Measurements from ENCODE around the gene SUSD4. TPM values are rescaled to one million over a fixed set of nuclear protein-coding genes. Genes with fewer than 3 reads are reported as not detected.

The SUSD4 gene
- polyA plus RNA-seq, 1 donor, result 2.1 TPM

DNA sequence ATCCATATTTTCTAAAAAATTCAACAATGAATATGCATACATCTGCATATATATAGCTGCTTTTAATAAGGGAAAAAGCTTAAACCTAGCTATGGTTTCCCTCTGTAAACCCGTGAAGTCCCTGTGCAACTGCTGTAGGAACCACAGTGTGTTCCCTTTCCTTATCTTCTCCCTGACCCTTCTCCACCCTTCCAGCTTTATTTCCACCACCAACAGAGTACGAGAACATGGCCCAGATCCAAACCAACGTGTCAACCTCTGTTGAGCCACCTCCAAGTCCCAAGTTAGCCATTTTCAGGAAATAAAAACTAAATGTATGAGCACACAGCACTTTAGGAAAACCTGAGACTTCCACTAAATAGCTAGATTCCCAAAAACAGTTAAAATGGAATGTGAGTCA is 20.3 kb downstream of the SUSD4 start:
- H3K27ac ChIP-seq (ENCODE audit: low read length), result no peak overlapping the region
- H3K4me1 ChIP-seq (ENCODE audit: control insufficient read depth, insufficient read depth, low read length), result no peaks in the 10 kb centered on the region
- H3K36me3 ChIP-seq (ENCODE audit: control insufficient read depth, insufficient read depth, low read length), result no peaks in the 10 kb centered on the region
- no peaks in the 10 kb centered on the region for H3K27me3 ChIP-seq (ENCODE audit: control insufficient read depth, insufficient read depth, low read length)
- WGBS (ENCODE audit: insufficient coverage, low lambda C conversion rate), result no CpG with 5 or more reads among the region's 3 CpGs
- H3K9me3 ChIP-seq (ENCODE audit: control insufficient read depth, low read depth, low read length), result no peaks in the 10 kb centered on the region
- H3K4me3 ChIP-seq (ENCODE audit: low read length), result no peak overlapping the region
- DNase-seq, result no peak

DNA sequence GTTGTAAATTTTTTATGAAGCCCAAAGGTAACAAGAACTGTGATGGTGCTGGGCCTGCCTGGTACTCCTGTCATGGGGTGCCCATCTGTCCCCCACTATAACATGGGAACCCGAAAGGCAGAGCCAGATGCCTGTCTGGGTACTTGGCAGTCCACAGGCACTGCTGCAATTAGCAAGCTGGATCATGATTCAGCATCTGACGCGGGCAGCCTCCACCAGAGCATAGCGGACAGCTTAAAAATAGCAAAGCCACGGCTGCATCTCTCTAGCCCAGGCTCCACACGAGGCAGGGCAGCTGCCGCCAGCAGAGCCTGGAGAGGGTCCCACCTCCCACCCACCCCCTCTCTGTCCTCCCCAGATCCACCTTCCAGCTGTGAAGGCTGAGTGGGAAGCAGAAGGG is 22.9 kb downstream of the SUSD4 start:
- H3K27ac ChIP-seq (ENCODE audit: low read length), result no peak overlapping the region
- no peaks in the 10 kb centered on the region for H3K27me3 ChIP-seq (ENCODE audit: control insufficient read depth, insufficient read depth, low read length)
- no peaks in the 10 kb centered on the region for H3K36me3 ChIP-seq (ENCODE audit: control insufficient read depth, insufficient read depth, low read length)
- no peaks in the 10 kb centered on the region for H3K9me3 ChIP-seq (ENCODE audit: control insufficient read depth, low read depth, low read length)
- no CpG with 5 or more reads among the region's 7 CpGs for WGBS (ENCODE audit: insufficient coverage, low lambda C conversion rate)
- H3K4me3 ChIP-seq (ENCODE audit: low read length), result no peak overlapping the region
- DNase-seq, result no peak
- no peaks in the 10 kb centered on the region for H3K4me1 ChIP-seq (ENCODE audit: control insufficient read depth, insufficient read depth, low read length)

DNA sequence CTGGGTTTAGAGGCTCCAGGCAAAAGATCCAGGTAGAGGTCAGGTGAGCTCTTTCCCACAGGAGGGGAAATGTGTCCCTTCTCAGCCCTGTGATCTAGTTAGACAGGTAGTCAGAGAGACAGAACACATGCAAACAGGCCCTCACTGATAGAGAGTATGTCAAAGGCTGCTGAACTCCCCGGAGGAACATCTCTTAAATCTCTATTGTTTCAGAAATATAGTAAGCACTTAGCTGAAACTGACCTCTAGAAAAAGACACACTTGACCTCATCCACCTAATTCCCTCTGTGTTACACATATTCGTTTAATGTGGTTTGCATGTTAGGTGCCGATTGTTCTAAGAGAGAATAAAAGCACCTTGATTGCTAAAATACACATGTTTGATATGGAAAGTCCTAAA is 23.3 kb downstream of the SUSD4 start:
- no peak for DNase-seq
- 60% methylated on average over 1 of the region's 3 CpGs for WGBS (ENCODE audit: insufficient coverage, low lambda C conversion rate)
- no peak overlapping the region for H3K27ac ChIP-seq (ENCODE audit: low read length)

DNA sequence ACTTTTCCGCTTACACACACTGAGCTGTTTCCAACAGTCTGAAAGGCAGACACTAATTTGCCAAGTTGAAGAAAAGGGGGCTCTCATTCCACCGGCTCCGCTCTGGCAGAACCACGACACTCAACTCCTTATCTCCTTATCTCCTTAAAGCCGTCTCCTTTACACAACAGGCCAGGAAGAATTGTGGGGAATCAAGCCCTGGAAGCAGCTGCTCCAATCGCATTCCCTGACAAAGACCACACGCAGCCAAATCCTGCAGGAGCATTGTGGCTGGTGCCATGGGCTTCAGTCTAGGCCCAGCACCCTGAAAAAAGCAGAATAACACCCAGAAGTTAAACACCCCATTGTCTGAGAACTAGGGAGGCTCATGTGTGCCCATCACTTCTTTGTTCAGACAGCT is 24.1 kb downstream of the SUSD4 start:
- no peaks in the 10 kb centered on the region for H3K4me1 ChIP-seq (ENCODE audit: control insufficient read depth, insufficient read depth, low read length)
- DNase-seq, result no peak
- no peak overlapping the region for H3K27ac ChIP-seq (ENCODE audit: low read length)
- H3K4me3 ChIP-seq (ENCODE audit: low read length), result no peak overlapping the region
- H3K36me3 ChIP-seq (ENCODE audit: control insufficient read depth, insufficient read depth, low read length), result no peaks in the 10 kb centered on the region
- no CpG with 5 or more reads among the region's 7 CpGs for WGBS (ENCODE audit: insufficient coverage, low lambda C conversion rate)
- H3K9me3 ChIP-seq (ENCODE audit: control insufficient read depth, low read depth, low read length), result no peaks in the 10 kb centered on the region
- no peaks in the 10 kb centered on the region for H3K27me3 ChIP-seq (ENCODE audit: control insufficient read depth, insufficient read depth, low read length)

More for the DNA sequence above, 23.3 kb downstream of the SUSD4 start:
- no peaks in the 10 kb centered on the region for H3K9me3 ChIP-seq (ENCODE audit: control insufficient read depth, low read depth, low read length)
- no peaks in the 10 kb centered on the region for H3K27me3 ChIP-seq (ENCODE audit: control insufficient read depth, insufficient read depth, low read length)
- no peak overlapping the region for H3K4me3 ChIP-seq (ENCODE audit: low read length)
- H3K4me1 ChIP-seq (ENCODE audit: control insufficient read depth, insufficient read depth, low read length), result no peaks in the 10 kb centered on the region
- H3K36me3 ChIP-seq (ENCODE audit: control insufficient read depth, insufficient read depth, low read length), result no peaks in the 10 kb centered on the region

DNA sequence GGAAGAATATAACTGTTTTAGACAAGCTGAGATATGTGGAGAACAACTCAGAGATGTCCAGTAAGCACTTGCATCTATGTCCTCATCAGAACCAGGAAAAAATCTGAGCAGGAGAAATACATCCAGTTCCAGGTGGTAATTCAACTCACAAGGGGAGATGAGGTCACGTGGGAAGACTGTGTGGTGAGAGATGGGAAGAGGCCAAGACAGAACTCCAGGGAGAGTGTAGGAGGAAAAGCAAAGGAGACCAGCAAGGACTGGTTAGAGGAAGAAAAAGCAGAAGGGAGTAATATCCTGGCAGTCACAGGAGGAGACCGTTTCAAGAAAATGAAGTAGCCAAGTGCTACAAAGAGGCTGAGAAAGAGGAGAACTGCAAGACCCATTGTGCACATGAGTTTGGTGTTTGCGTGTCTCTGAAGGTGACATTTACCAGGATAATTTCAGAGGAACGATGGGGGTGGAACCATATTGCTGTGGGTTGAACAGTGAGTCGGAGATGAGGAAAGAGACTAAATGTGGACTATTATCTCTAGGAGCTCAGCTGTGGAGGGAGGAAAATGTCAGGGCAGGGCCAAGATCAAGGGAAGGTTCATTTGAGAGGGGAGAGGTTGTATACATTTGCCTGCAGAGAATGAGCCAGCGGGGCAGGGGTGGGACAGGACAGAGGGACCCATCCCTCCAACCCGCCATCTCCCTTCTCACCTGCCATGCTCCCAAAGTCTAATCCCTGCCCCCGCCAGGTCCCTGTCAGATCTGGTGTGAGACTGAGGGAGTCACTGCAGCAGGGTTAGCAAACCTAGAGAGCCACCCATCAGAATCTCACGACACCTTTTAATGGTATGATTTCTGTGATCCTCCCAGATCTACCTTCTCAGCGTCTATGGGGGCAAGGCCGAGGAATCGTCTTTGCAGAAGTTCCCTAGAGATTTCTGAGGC is 24.9 kb downstream of the SUSD4 start:
- H3K4me3 ChIP-seq (ENCODE audit: low read length), result no peak overlapping the region
- no peak for DNase-seq
- H3K9me3 ChIP-seq (ENCODE audit: control insufficient read depth, low read depth, low read length), result no peaks in the 10 kb centered on the region
- no peaks in the 10 kb centered on the region for H3K27me3 ChIP-seq (ENCODE audit: control insufficient read depth, insufficient read depth, low read length)
- H3K27ac ChIP-seq (ENCODE audit: low read length), result no peak overlapping the region
- WGBS (ENCODE audit: insufficient coverage, low lambda C conversion rate), result 86% methylated on average over 1 of the region's 12 CpGs
- no peaks in the 10 kb centered on the region for H3K4me1 ChIP-seq (ENCODE audit: control insufficient read depth, insufficient read depth, low read length)
- no peaks in the 10 kb centered on the region for H3K36me3 ChIP-seq (ENCODE audit: control insufficient read depth, insufficient read depth, low read length)

DNA sequence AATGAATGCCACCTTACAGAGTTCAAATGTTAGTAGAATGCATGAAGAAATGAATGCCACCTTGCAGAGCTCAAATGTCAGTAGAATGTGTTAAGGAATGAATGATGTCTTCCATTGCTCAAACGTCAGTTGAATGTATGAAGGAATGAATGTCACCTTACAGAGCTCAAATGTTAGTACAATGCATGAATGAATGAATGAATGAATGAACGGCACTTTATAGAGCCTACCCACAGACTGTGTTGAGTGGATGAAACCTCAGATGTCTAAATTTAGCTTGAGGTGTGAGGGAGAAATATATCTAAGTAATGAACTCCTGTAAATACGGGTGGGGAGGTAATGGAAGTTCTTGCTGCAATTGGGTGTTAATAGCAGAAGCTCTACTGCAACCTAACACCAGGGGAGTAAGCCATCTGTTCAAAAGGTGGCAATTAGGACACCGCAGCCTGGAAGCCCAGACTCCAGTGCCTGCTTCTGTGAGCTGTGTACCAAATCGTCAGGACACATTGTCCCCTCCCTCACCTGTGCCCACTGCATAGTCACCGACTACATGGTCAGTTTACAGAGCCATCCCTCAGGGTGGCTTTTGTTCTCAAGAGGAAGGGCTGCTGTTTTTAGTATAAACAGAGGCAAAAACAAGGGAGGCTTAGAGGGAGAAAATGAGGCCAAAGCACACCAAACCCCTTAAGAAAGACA is 26.7 kb downstream of the SUSD4 start:
- Histone ChIP-seq H3K36me3 (ENCODE audit: control insufficient read depth, insufficient read depth, low read length) (no peaks in the 10 kb centered on the region), H3K4me3 (ENCODE audit: low read length) (no peak overlapping the region)
- WGBS (ENCODE audit: insufficient coverage, low lambda C conversion rate), result no CpG with 5 or more reads among the region's 6 CpGs

DNA sequence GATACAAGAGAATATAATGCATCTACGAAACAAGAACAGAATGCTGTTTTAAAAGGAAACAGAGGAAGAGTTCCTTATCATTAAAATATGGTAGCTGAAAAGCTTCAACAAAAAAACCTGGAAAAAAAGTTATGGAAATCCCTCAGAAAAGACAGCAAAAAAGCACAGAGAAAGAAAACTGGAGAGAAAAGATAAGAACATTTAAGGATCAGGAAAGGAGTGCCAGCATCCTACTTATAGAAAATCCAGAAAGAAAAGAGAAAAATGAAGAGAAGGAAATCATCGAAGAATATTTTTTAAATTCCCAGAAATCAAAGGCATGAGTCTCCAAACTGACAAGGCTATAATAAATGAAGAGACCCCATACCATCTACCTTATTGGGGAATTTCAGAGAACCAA is 29.8 kb downstream of the SUSD4 start:
- Histone ChIP-seq H3K27me3 (ENCODE audit: control insufficient read depth, insufficient read depth, low read length) (peaks cover 2% of the 10 kb centered on the region), H3K4me3 (ENCODE audit: low read length) (no peak overlapping the region), H3K4me1 (ENCODE audit: control insufficient read depth, insufficient read depth, low read length) (no peaks in the 10 kb centered on the region), H3K9me3 (ENCODE audit: control insufficient read depth, low read depth, low read length) (no peaks in the 10 kb centered on the region), H3K27ac (ENCODE audit: low read length) (no peak overlapping the region), H3K36me3 (ENCODE audit: control insufficient read depth, insufficient read depth, low read length) (no peaks in the 10 kb centered on the region)
- 100% methylated on average over 2 of the region's 2 CpGs for WGBS (ENCODE audit: insufficient coverage, low lambda C conversion rate)
- DNase-seq, result no peak

More for the DNA sequence above, 26.7 kb downstream of the SUSD4 start:
- Histone ChIP-seq H3K27me3 (ENCODE audit: control insufficient read depth, insufficient read depth, low read length) (peaks cover 2% of the 10 kb centered on the region), H3K4me1 (ENCODE audit: control insufficient read depth, insufficient read depth, low read length) (no peaks in the 10 kb centered on the region), H3K27ac (ENCODE audit: low read length) (no peak overlapping the region), H3K9me3 (ENCODE audit: control insufficient read depth, low read depth, low read length) (no peaks in the 10 kb centered on the region)
- no peak for DNase-seq

DNA sequence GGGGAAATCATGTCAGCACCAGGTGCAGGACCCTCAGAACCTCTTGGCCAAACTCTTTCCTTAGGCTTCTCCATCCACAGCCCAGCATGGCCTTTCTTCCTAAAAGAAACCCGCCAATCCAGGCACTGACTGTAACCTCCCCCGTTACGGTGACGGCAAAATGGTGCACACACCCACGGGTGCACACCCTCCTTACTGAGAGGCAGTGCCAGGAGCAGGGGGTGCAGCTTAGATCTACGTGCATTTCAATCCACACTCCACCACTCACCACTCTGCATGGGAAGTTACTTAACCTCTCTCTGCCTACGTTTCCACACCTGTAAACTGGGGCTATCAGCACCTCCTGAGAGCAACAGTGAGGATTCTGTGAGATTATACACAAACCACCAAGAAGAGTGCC is 31.0 kb downstream of the SUSD4 start:
- no peak overlapping the region for H3K4me3 ChIP-seq (ENCODE audit: low read length)
- no peaks in the 10 kb centered on the region for H3K4me1 ChIP-seq (ENCODE audit: control insufficient read depth, insufficient read depth, low read length)
- no peak overlapping the region for H3K27ac ChIP-seq (ENCODE audit: low read length)
- WGBS (ENCODE audit: insufficient coverage, low lambda C conversion rate), result no CpG with 5 or more reads among the region's 7 CpGs
- no peaks in the 10 kb centered on the region for H3K36me3 ChIP-seq (ENCODE audit: control insufficient read depth, insufficient read depth, low read length)
- H3K27me3 ChIP-seq (ENCODE audit: control insufficient read depth, insufficient read depth, low read length), result peaks cover 3% of the 10 kb centered on the region
- no peak for DNase-seq
- H3K9me3 ChIP-seq (ENCODE audit: control insufficient read depth, low read depth, low read length), result no peaks in the 10 kb centered on the region

DNA sequence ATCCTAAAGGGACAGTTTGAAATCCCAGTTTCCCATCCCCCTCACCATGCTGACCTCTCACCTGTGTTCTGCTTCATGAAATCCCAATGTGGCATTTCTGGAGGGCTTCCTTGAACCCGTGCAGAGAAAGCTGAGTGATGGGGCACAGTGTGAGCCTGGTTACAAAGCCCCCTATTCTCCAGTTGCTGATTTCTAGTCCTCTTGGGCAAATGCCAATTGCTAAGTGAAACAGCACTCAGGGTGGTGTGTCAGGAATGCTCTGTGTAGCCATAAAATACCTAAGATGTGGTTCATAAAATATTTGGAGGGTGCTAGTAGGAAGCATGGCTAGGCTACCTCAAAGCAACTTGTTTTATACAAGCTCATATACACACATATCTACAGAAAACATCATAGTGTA is 32.0 kb downstream of the SUSD4 start:
- peaks cover 3% of the 10 kb centered on the region for H3K27me3 ChIP-seq (ENCODE audit: control insufficient read depth, insufficient read depth, low read length)
- no CpG with 5 or more reads among the region's 1 CpG for WGBS (ENCODE audit: insufficient coverage, low lambda C conversion rate)
- no peak for DNase-seq
- no peak overlapping the region for H3K4me3 ChIP-seq (ENCODE audit: low read length)
- no peaks in the 10 kb centered on the region for H3K9me3 ChIP-seq (ENCODE audit: control insufficient read depth, low read depth, low read length)
- no peak overlapping the region for H3K27ac ChIP-seq (ENCODE audit: low read length)
- no peaks in the 10 kb centered on the region for H3K4me1 ChIP-seq (ENCODE audit: control insufficient read depth, insufficient read depth, low read length)
- no peaks in the 10 kb centered on the region for H3K36me3 ChIP-seq (ENCODE audit: control insufficient read depth, insufficient read depth, low read length)

DNA sequence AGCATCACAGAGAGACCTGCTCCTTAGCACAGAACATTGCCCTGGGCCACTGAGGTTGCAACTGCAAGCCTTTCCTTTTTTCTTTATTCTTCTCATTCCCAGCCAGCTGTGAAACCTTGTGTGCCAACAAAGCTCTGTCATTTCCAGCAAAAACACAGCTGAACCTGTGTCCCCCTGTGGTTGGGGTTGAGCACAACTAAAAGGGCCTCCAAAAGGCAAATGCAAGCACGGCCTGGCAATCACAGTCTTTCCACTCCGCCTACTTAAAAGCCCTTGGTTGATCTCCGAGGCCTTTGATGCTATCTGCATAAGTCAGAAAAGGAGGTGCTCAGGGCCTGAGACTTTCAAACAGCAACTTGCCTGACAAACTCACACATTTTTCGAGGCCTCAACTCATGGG is 32.7 kb downstream of the SUSD4 start:
- H3K27ac ChIP-seq (ENCODE audit: low read length), result no peak overlapping the region
- no peaks in the 10 kb centered on the region for H3K9me3 ChIP-seq (ENCODE audit: control insufficient read depth, low read depth, low read length)
- peaks cover 3% of the 10 kb centered on the region for H3K27me3 ChIP-seq (ENCODE audit: control insufficient read depth, insufficient read depth, low read length)
- no peaks in the 10 kb centered on the region for H3K4me1 ChIP-seq (ENCODE audit: control insufficient read depth, insufficient read depth, low read length)
- H3K4me3 ChIP-seq (ENCODE audit: low read length), result no peak overlapping the region
- no peaks in the 10 kb centered on the region for H3K36me3 ChIP-seq (ENCODE audit: control insufficient read depth, insufficient read depth, low read length)
- WGBS (ENCODE audit: insufficient coverage, low lambda C conversion rate), result no CpG with 5 or more reads among the region's 4 CpGs
- no peak for DNase-seq
